RKO (cell line): ENCODE results near the gene VASH1.

Experiments used
- DNase-seq: peaks from one replicate; pipeline ENCODE4 v3.0.0-alpha.2; 2016; ENCODE audit warnings: low spot score

VASH1 gene

DNA sequence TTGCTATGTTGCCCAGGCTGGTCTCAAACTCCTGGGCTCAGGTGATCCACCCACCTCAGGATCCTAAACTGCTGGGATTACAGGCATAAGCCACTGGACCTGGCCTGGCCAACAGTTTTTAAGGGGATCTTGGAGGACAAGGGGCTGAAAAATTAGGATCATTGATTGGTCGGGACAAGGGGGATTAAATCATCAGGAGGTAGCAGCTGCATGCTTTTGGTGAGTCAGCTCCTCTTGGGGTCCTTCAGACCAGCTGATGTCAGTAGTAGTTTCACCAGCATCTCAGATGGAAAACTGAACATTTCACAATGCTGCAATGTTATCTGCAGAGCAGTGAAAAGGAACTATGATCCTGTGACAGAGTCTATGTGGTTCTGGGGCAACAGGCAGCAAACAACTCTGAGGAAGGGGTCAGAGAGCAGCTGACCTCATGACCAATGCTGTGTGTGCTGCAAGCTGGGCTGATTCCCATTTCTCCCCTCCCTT is 71.3 kb downstream of the VASH1 start:
- DNase-seq, result no peak
